ENCODE data around the gene GDPD5.

GDPD5 gene

GRCh38 chr11:75480185-75481175 is 45.3 kb downstream of the GDPD5 start:
- Histone ChIP-seq H3K9ac (ENCODE audit: low read depth, low read length) (no peak overlapping the region), H3K9me3 (ENCODE audit: insufficient read depth, low read depth, low read length) (no peaks in the 10 kb centered on the region), H3K4me1 (ENCODE audit: insufficient read depth, low read length) (peaks cover 10% of the 10 kb centered on the region; the same call in 1 of the 2 replicates), H3K27me3 (ENCODE audit: insufficient read depth, low read length) (no peaks in the 10 kb centered on the region), H3K27ac (ENCODE audit: low read depth, low read length) (no peak overlapping the region), H3K36me3 (ENCODE audit: insufficient read depth, low read length) (no peaks in the 10 kb centered on the region), H3K4me3 (ENCODE audit: low read length) (no peak overlapping the region)
- WGBS = 92% methylated on average over 10 of the region's 10 CpGs

- 87% methylated on average over 3 of the region's 4 CpGs for WGBS
- Histone ChIP-seq H3K9ac (ENCODE audit: low read depth, low read length) (no peak overlapping the region), H3K36me3 (ENCODE audit: insufficient read depth, low read length) (no peaks in the 10 kb centered on the region)
Observed at GRCh38 chr11:75479597-75480145, 46.1 kb downstream of the GDPD5 start.

GRCh38 chr11:75478783-75479596 is 46.8 kb downstream of the GDPD5 start:
- no peaks in the 10 kb centered on the region for H3K27me3 ChIP-seq (ENCODE audit: insufficient read depth, low read length)
- no peaks in the 10 kb centered on the region for H3K9me3 ChIP-seq (ENCODE audit: insufficient read depth, low read depth, low read length)
- H3K4me1 ChIP-seq (ENCODE audit: insufficient read depth, low read length) = peaks cover 10% of the 10 kb centered on the region; the same call in 1 of the 2 replicates
- H3K36me3 ChIP-seq (ENCODE audit: insufficient read depth, low read length) = no peaks in the 10 kb centered on the region
- WGBS = 90% methylated on average over 5 of the region's 5 CpGs
- no peak overlapping the region for H3K4me3 ChIP-seq (ENCODE audit: low read length)
- no peak overlapping the region for H3K27ac ChIP-seq (ENCODE audit: low read depth, low read length)
- H3K9ac ChIP-seq (ENCODE audit: low read depth, low read length) = no peak overlapping the region

More at GRCh38 chr11:75479597-75480145, 46.1 kb downstream of the GDPD5 start:
- Histone ChIP-seq H3K27ac (ENCODE audit: low read depth, low read length) (no peak overlapping the region), H3K4me3 (ENCODE audit: low read length) (no peak overlapping the region), H3K9me3 (ENCODE audit: insufficient read depth, low read depth, low read length) (no peaks in the 10 kb centered on the region), H3K27me3 (ENCODE audit: insufficient read depth, low read length) (no peaks in the 10 kb centered on the region), H3K4me1 (ENCODE audit: insufficient read depth, low read length) (peaks cover 10% of the 10 kb centered on the region; the same call in 1 of the 2 replicates)

- H3K36me3 ChIP-seq (ENCODE audit: insufficient read depth, low read length) = no peaks in the 10 kb centered on the region
- no peaks in the 10 kb centered on the region for H3K27me3 ChIP-seq (ENCODE audit: insufficient read depth, low read length)
- no peaks in the 10 kb centered on the region for H3K9me3 ChIP-seq (ENCODE audit: insufficient read depth, low read depth, low read length)
- no peak overlapping the region for H3K9ac ChIP-seq (ENCODE audit: low read depth, low read length)
- H3K27ac ChIP-seq (ENCODE audit: low read depth, low read length) = no peak overlapping the region
- peaks cover 10% of the 10 kb centered on the region; the same call in 1 of the 2 replicates for H3K4me1 ChIP-seq (ENCODE audit: insufficient read depth, low read length)
- H3K4me3 ChIP-seq (ENCODE audit: low read length) = no peak overlapping the region
- WGBS = 91% methylated on average over 12 of the region's 12 CpGs
Observed at GRCh38 chr11:75477614-75477935, 48.2 kb downstream of the GDPD5 start.

GRCh38 chr11:75476739-75477613 is 48.8 kb downstream of the GDPD5 start:
- Histone ChIP-seq H3K9ac (ENCODE audit: low read depth, low read length) (no peak overlapping the region), H3K36me3 (ENCODE audit: insufficient read depth, low read length) (no peaks in the 10 kb centered on the region), H3K27me3 (ENCODE audit: insufficient read depth, low read length) (no peaks in the 10 kb centered on the region), H3K27ac (ENCODE audit: low read depth, low read length) (peak overlapping the region; percentile 46; the same call in 1 of the 2 replicates), H3K4me3 (ENCODE audit: low read length) (no peak overlapping the region), H3K9me3 (ENCODE audit: insufficient read depth, low read depth, low read length) (no peaks in the 10 kb centered on the region), H3K4me1 (ENCODE audit: insufficient read depth, low read length) (peaks cover 10% of the 10 kb centered on the region; the same call in 1 of the 2 replicates)
- WGBS = 67% methylated on average over 9 of the region's 10 CpGs

- Histone ChIP-seq H3K36me3 (ENCODE audit: insufficient read depth, low read length) (no peaks in the 10 kb centered on the region), H3K4me1 (ENCODE audit: insufficient read depth, low read length) (peaks cover 10% of the 10 kb centered on the region; the same call in 1 of the 2 replicates), H3K27ac (ENCODE audit: low read depth, low read length) (peak overlapping the region; percentile 46; the same call in 1 of the 2 replicates), H3K9ac (ENCODE audit: low read depth, low read length) (no peak overlapping the region), H3K27me3 (ENCODE audit: insufficient read depth, low read length) (no peaks in the 10 kb centered on the region), H3K4me3 (ENCODE audit: low read length) (no peak overlapping the region), H3K9me3 (ENCODE audit: insufficient read depth, low read depth, low read length) (no peaks in the 10 kb centered on the region)
- 93% methylated on average over 9 of the region's 9 CpGs for WGBS
Observed at GRCh38 chr11:75475767-75476650, 49.7 kb downstream of the GDPD5 start.

- Histone ChIP-seq H3K27ac (ENCODE audit: low read depth, low read length) (peak overlapping the region; percentile 82; the same call in 1 of the 2 replicates), H3K4me3 (ENCODE audit: low read length) (peak overlapping the region; percentile 41)
Observed at GRCh38 chr11:75474878-75475766, 50.6 kb downstream of the GDPD5 start.

GRCh38 chr11:75474240-75474639 is 51.5 kb downstream of the GDPD5 start:
- no peaks in the 10 kb centered on the region for H3K36me3 ChIP-seq (ENCODE audit: insufficient read depth, low read length)
- 85% methylated on average over 1 of the region's 1 CpG for WGBS
- H3K9ac ChIP-seq (ENCODE audit: low read depth, low read length) = no peak overlapping the region
- H3K4me3 ChIP-seq (ENCODE audit: low read length) = no peak overlapping the region
- no peaks in the 10 kb centered on the region for H3K27me3 ChIP-seq (ENCODE audit: insufficient read depth, low read length)
- peaks cover 10% of the 10 kb centered on the region; the same call in 1 of the 2 replicates for H3K4me1 ChIP-seq (ENCODE audit: insufficient read depth, low read length)
- no peaks in the 10 kb centered on the region for H3K9me3 ChIP-seq (ENCODE audit: insufficient read depth, low read depth, low read length)
- H3K27ac ChIP-seq (ENCODE audit: low read depth, low read length) = no peak overlapping the region

More at GRCh38 chr11:75474878-75475766, 50.6 kb downstream of the GDPD5 start:
- Histone ChIP-seq H3K9me3 (ENCODE audit: insufficient read depth, low read depth, low read length) (no peaks in the 10 kb centered on the region), H3K27me3 (ENCODE audit: insufficient read depth, low read length) (no peaks in the 10 kb centered on the region), H3K36me3 (ENCODE audit: insufficient read depth, low read length) (no peaks in the 10 kb centered on the region), H3K4me1 (ENCODE audit: insufficient read depth, low read length) (peaks cover 10% of the 10 kb centered on the region; the same call in 1 of the 2 replicates), H3K9ac (ENCODE audit: low read depth, low read length) (peak overlapping the region; percentile 49; the same call in 1 of the 2 replicates)
- 32% methylated on average over 14 of the region's 16 CpGs for WGBS

- Histone ChIP-seq H3K27me3 (ENCODE audit: insufficient read depth, low read length) (no peaks in the 10 kb centered on the region), H3K9ac (ENCODE audit: low read depth, low read length) (no peak overlapping the region), H3K27ac (ENCODE audit: low read depth, low read length) (no peak overlapping the region), H3K4me3 (ENCODE audit: low read length) (no peak overlapping the region), H3K36me3 (ENCODE audit: insufficient read depth, low read length) (no peaks in the 10 kb centered on the region), H3K4me1 (ENCODE audit: insufficient read depth, low read length) (peaks cover 10% of the 10 kb centered on the region; the same call in 1 of the 2 replicates), H3K9me3 (ENCODE audit: insufficient read depth, low read depth, low read length) (no peaks in the 10 kb centered on the region)
- WGBS = 83% methylated on average over 6 of the region's 6 CpGs
Observed at GRCh38 chr11:75473684-75474083, 52.1 kb downstream of the GDPD5 start.
